Measurements from ENCODE around the gene RRP1.

RRP1 gene

GRCh38 chr21:43846430-43846829, 57.1 kb downstream of the RRP1 start:
- DNase-seq = no peak

- DNase-seq = no peak
Measured at GRCh38 chr21:43847301-43847700, 57.9 kb downstream of the RRP1 start.

GRCh38 chr21:43848771-43849170, 59.4 kb downstream of the RRP1 start:
- no peak for DNase-seq

GRCh38 chr21:43849532-43850299, 60.3 kb downstream of the RRP1 start:
- no peak for DNase-seq

GRCh38 chr21:43850728-43851295, 61.4 kb downstream of the RRP1 start:
- DNase-seq = no peak

GRCh38 chr21:43851593-43851992, 62.2 kb downstream of the RRP1 start:
- DNase-seq = no peak

- no peak for DNase-seq
Measured at GRCh38 chr21:43853851-43854772, 64.7 kb downstream of the RRP1 start.
